HCT116 (cell line): ENCODE measurements around the gene IFI30. TPM values are rescaled to one million over a fixed set of nuclear protein-coding genes. Genes with fewer than 3 reads are reported as not detected.
A peak's percentile ranks its signal among the peaks of the same experiment; 100 is the strongest.

Experiments used
- ATAC-seq: fragments of 200-7000 bp; cut with Tn5 transposase; 2 replicates; pipeline ENCODE4 v1.9.1; 2020; ENCODE audit warnings: mild to moderate bottlenecking, moderate library complexity
- BruUV-seq: library from RNA; stranded (reverse); fragments of 400-500 nt; replicated peaks from 2 replicates; lab custom pipeline; 2021; lab: Mats Ljungman, UMichigan
- CTCF ChIA-PET: fragments of 300-600 bp; sonication (Branson Sonifier 250); formaldehyde crosslinking; loops from one replicate; lab custom pipeline; 2021; ENCODE audit warnings: antibody characterized with exemption; lab: Charles Lee
- POLR2A ChIA-PET: fragments of 300-600, 350-600 bp; sonication (Branson Sonifier 250); formaldehyde crosslinking; loops from one replicate; lab custom pipeline; 2021; ENCODE audit warnings: antibody characterized with exemption; lab: Charles Lee
- RAD21 ChIA-PET, 2 experiments: fragments of 300-600 bp; sonication (Branson Sonifier 250); formaldehyde crosslinking; loops; one replicate each; lab custom pipeline; 2023; ENCODE audit warnings: low total read pairs in 2 of 2; ENCODE audit not compliant: uncharacterized antibody in 2 of 2, unreplicated experiment in 2 of 2, low non-redundant PET in 1 of 2; lab: Charles Lee
- DNase-seq: peaks from one replicate; pipeline ENCODE4 v3.0.0-alpha.2; 2010; ENCODE audit warnings: low read depth, low spot score
- H2AFZ ChIP-seq: fragments of 200-600 bp; shearing (Covaris generic), sonication (generic); 2 replicates; pipeline ENCODE4 v1.6.1; 2017; ENCODE audit warnings: low read depth, mixed run types, mixed read lengths, antibody characterized with exemption, low read length; ENCODE audit not compliant: poor library complexity, severe bottlenecking
- H3K27ac ChIP-seq: 2 replicates; pipeline ENCODE4 v1.5.1; 2012; ENCODE audit warnings: low read depth, low read length
- H3K27me3 ChIP-seq: fragments of 200-600 bp; sonication (generic); 2 replicates; pipeline ENCODE4 v1.6.1; 2016; ENCODE audit warnings: mixed run types, low read length, mixed read lengths; ENCODE audit not compliant: insufficient read depth
- H3K36me3 ChIP-seq, 2 experiments: fragments of 200-500 bp in 1 of 2; fragments of 200-600 bp in 1 of 2; sonication (Bioruptor generic) in 1 of 2; sonication (generic) in 1 of 2; 2 replicates each; pipeline versions ENCODE4 v1.5.1 to v1.6.1; 2014 to 2016; ENCODE audit warnings: low read length in 2 of 2, inconsistent platforms in 1 of 2, mixed read lengths in 1 of 2, mixed run types in 1 of 2; ENCODE audit not compliant: insufficient read depth in 2 of 2, control insufficient read depth in 1 of 2
- H3K4me1 ChIP-seq, 2 experiments: fragments of 200-600 bp in 1 of 2; sonication (generic) in 1 of 2; 2 replicates each; pipeline versions ENCODE4 v1.5.1 to v1.6.1; 2012 to 2017; ENCODE audit warnings: low read length in 2 of 2, inconsistent platforms in 1 of 2, mild to moderate bottlenecking in 1 of 2, mixed read lengths in 1 of 2, mixed run types in 1 of 2, moderate library complexity in 1 of 2; ENCODE audit not compliant: insufficient read depth in 2 of 2, control insufficient read depth in 1 of 2
- H3K4me2 ChIP-seq: fragments of 200-600 bp; sonication (generic); 2 replicates; pipeline ENCODE4 v1.6.1; 2017; ENCODE audit warnings: mixed run types, low read length, mixed read lengths
- H3K4me3 ChIP-seq, 2 experiments: fragments of 200-600 bp in 1 of 2; sonication (generic) in 1 of 2; replicated peaks in 1 of 2; 2 replicates each; pipeline ENCODE4 v1.5.1; 2011 to 2016; ENCODE audit warnings: low read length in 2 of 2, control low read depth in 1 of 2, low read depth in 1 of 2, mild to moderate bottlenecking in 1 of 2, mixed read lengths in 1 of 2, mixed run types in 1 of 2
- H3K79me2 ChIP-seq: fragments of 200-600 bp; sonication (generic); 2 replicates; pipeline ENCODE4 v1.6.1; 2017; ENCODE audit warnings: mild to moderate bottlenecking, mixed run types, low read length, moderate library complexity, mixed read lengths; ENCODE audit not compliant: insufficient read depth
- H3K9ac ChIP-seq: fragments of 200-600 bp; sonication (generic); 2 replicates; pipeline ENCODE4 v1.6.1; 2016; ENCODE audit warnings: low read length, mixed read lengths
- H3K9me2 ChIP-seq: fragments of 200-600 bp; sonication (generic), shearing (Covaris generic); 2 replicates; pipeline ENCODE4 v1.6.1; 2017; ENCODE audit warnings: mixed run types, mild to moderate bottlenecking, moderate library complexity; ENCODE audit not compliant: insufficient read depth
- H3K9me3 ChIP-seq, 2 experiments: fragments of 200-500 bp in 1 of 2; fragments of 200-600 bp in 1 of 2; sonication (Bioruptor generic) in 1 of 2; sonication (generic) in 1 of 2; 2 replicates each; pipeline ENCODE4 v1.6.1; 2014 to 2017; ENCODE audit warnings: low read length in 2 of 2, mixed read lengths in 2 of 2, inconsistent platforms in 1 of 2, low read depth in 1 of 2, mild to moderate bottlenecking in 1 of 2, mixed run types in 1 of 2, moderate library complexity in 1 of 2; ENCODE audit not compliant: control insufficient read depth in 1 of 2, insufficient read depth in 1 of 2
- H4K20me1 ChIP-seq: fragments of 200-600 bp; sonication (generic), shearing (Covaris generic); 2 replicates; pipeline ENCODE4 v1.6.1; 2017; ENCODE audit warnings: mixed run types, mild to moderate bottlenecking, moderate library complexity; ENCODE audit not compliant: insufficient read depth
- POLR2A ChIP-seq: IDR thresholded peaks from 2 replicates; pipeline ENCODE4 v1.7.0; 2011; ENCODE audit warnings: borderline replicate concordance; ENCODE audit not compliant: insufficient read depth, insufficient read length; ENCODE audit errors: extremely low read depth
- POLR2AphosphoS5 ChIP-seq: IDR thresholded peaks from 2 replicates; pipeline ENCODE4 v1.6.1; 2011; ENCODE audit warnings: mild to moderate bottlenecking, low read depth, low read length, moderate library complexity
- SP1 ChIP-seq: IDR thresholded peaks from 2 replicates; pipeline ENCODE4 v1.6.1; 2012; ENCODE audit warnings: low read depth
- SRF ChIP-seq: IDR thresholded peaks from 2 replicates; pipeline ENCODE4 v1.6.1; 2012; ENCODE audit warnings: low read depth
- ZBTB33 ChIP-seq: IDR thresholded peaks from 2 replicates; pipeline ENCODE4 v1.6.1; 2011; ENCODE audit warnings: mild to moderate bottlenecking, low read length, moderate library complexity; ENCODE audit not compliant: insufficient replicate concordance; ENCODE audit errors: extremely low read depth
- ZFX ChIP-seq: fragments of 450-650 bp; IDR thresholded peaks from 2 replicates; pipeline ENCODE4 v1.6.1; 2017
- intact Hi-C: fragments of 100-400 bp; cut with micrococcal nuclease; formaldehyde crosslinking; loops from 2 replicates; pipeline ENCODE4 v1.10.0; 2022
- total RNA-seq: library from RNA; stranded (reverse); gene quantifications from one replicate; pipeline ENCODE4 v1.2.1, GENCODE V29; 2021; ENCODE audit not compliant: unreplicated experiment

Gene IFI30
- total RNA-seq, 1 experiment from 2014 or later, result 64.6 TPM

DNA sequence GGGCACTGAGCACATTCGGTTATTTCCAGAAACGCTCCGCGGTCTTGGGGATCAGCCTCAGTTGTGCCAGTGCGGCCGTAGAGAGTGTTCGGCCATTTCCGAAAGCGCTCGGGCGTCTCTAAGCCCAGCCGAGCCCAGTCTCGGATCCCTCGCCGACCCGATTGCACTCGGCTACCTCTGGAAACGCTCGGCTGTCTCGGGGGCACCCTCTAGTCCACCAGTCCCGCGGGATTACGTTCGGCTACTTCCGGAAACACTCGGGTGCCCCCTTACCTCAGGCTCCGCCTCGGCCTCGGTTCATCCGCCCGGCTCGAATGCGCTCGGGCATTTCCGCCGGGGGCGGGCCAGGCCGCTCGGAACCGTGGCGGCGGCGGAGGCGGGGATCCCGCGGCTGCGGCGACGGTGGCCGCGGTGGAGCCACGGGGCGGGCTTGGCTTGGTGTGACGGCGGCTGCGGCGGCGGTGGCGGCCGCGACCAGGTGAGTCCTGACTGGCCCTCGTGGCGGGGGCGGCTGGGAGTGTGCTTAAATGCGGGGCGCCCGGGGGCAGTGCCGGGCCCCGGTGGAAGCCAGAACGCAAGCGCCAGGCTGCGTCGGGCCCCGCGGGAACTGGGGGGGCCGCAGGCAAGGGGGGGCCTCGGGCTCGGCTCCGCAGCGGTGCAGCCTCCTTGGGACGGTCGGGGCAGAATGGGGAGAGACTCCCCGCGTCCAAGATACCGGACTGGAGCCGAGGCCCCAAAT lies 20.6 kb upstream of the IFI30 start, which contains the start of gene PIK3R2:
Gene PIK3R2, plus strand, starts transcription at position 347 of the 739 bp plus-strand sequence. CDS start 2,717 bp downstream, outside the sequence.
- peaks cover 0 to 11% of the 10 kb centered on the region in 2 experiments; a peak in 1 of 4 replicates for H3K36me3 ChIP-seq
- peaks cover 38 to 49% of the 10 kb centered on the region in 2 experiments for H3K4me1 ChIP-seq
- no peak within 1 kb of the TSS for H2AFZ ChIP-seq
- POLR2A ChIA-PET, result interaction anchor here (0.7 to 1.6 kb wide), 2 partner anchors 39 to 128 kb away, joined by 3 to 4 read pairs; partner anchors contain the start of gene JUND
- CTCF ChIA-PET, result interaction anchor here (0.7 to 1.5 kb wide), 7 partner anchors 15 to 261 kb away, joined by 3 to 11 read pairs (median 3); partner anchors contain the start of gene MPV17L2
- H4K20me1 ChIP-seq, result no peaks in the 10 kb centered on the region
- H3K27me3 ChIP-seq, result no peaks in the 10 kb centered on the region
- ATAC-seq (peak; percentile 90), DNase-seq (peak; percentile 97)
- peaks cover 35% of the 10 kb centered on the region for H3K79me2 ChIP-seq
- H3K4me2 ChIP-seq, result peak within 1 kb of the TSS; percentile 99
- BruUV-seq, result no TSS peak
- intact Hi-C loops, result loop anchor here (1.0 to 10.0 kb wide), 2 partner anchors 36 to 148 kb away; partner anchors contain the start of gene ARRDC2
- H3K9me2 ChIP-seq, result no peaks in the 10 kb centered on the region
- peak within 1 kb of the TSS; percentile 83 to 90 for H3K4me3 ChIP-seq
- peak within 1 kb of the TSS; percentile 98 for H3K9ac ChIP-seq
- peak within 1 kb of the TSS; percentile 85 for H3K27ac ChIP-seq
- H3K9me3 ChIP-seq, result no peaks in the 10 kb centered on the region
- RAD21 ChIA-PET, result no interaction called here
- TF ChIP-seq POLR2A, result peak; percentile 20
- TF ChIP-seq SP1, result no peak
- TF ChIP-seq SRF, result no peak
- peak; percentile 51 for TF ChIP-seq POLR2AphosphoS5
- peak; percentile 83; the same call in 1 of the 2 replicates for TF ChIP-seq ZFX
- TF ChIP-seq ZBTB33, result peak; percentile 92
